GM23338 (cell line): ENCODE measurements around the gene GAREM1. TPM values are rescaled to one million over a fixed set of nuclear protein-coding genes. Genes with fewer than 3 reads are reported as not detected.

Experiments used
- ATAC-seq: fragments of 200-7000 bp; cut with Tn5 transposase; 3 replicates; pipeline ENCODE4 v1.9.1; 2020
- DNase-seq: peaks from one replicate; pipeline ENCODE4 v3.0.0-alpha.2; 2015; ENCODE audit warnings: low spot score
- H2AFZ ChIP-seq: fragments of 200-600 bp; sonication (generic); 2 replicates; pipeline ENCODE4 v1.8.0; 2016; ENCODE audit warnings: antibody characterized with exemption, mild to moderate bottlenecking, moderate library complexity
- H3F3A ChIP-seq: fragments of 200-600 bp; sonication (generic); replicated peaks from 2 replicates; pipeline ENCODE4 v1.8.0; 2017; ENCODE audit warnings: antibody characterized with exemption, mixed run types, low read depth
- H3K27ac ChIP-seq: fragments of 200-600 bp; sonication (generic); 2 replicates; pipeline ENCODE4 v1.6.1; 2016; ENCODE audit warnings: low read depth
- H3K27me3 ChIP-seq: fragments of 200-600 bp; sonication (generic); 2 replicates; pipeline ENCODE4 v1.8.0; 2016; ENCODE audit warnings: mild to moderate bottlenecking, mixed run types, moderate library complexity; ENCODE audit not compliant: insufficient read depth
- H3K36me3 ChIP-seq: fragments of 200-600 bp; sonication (generic); 2 replicates; pipeline ENCODE4 v1.8.0; 2016; ENCODE audit warnings: mild to moderate bottlenecking; ENCODE audit not compliant: insufficient read depth
- H3K4me1 ChIP-seq: fragments of 200-600 bp; sonication (generic); 2 replicates; pipeline ENCODE4 v1.8.0; 2016; ENCODE audit warnings: mild to moderate bottlenecking, moderate library complexity; ENCODE audit not compliant: insufficient read depth
- H3K4me2 ChIP-seq: fragments of 200-600 bp; sonication (generic); 2 replicates; pipeline ENCODE4 v1.7.1; 2017; ENCODE audit warnings: mixed run types
- H3K4me3 ChIP-seq: fragments of 200-600 bp; sonication (generic); 2 replicates; pipeline ENCODE4 v1.6.1; 2016; ENCODE audit warnings: mixed run types
- H3K79me2 ChIP-seq: fragments of 200-600 bp; sonication (generic); replicated peaks from 2 replicates; pipeline ENCODE4 v1.8.0; 2017; ENCODE audit warnings: mild to moderate bottlenecking; ENCODE audit not compliant: insufficient read depth
- H3K9me2 ChIP-seq: fragments of 200-600 bp; sonication (generic); 2 replicates; pipeline ENCODE4 v1.8.0; 2017; ENCODE audit not compliant: insufficient read depth
- H4K20me1 ChIP-seq: fragments of 200-600 bp; sonication (generic); replicated peaks from 2 replicates; pipeline ENCODE4 v1.8.0; 2017; ENCODE audit warnings: mild to moderate bottlenecking; ENCODE audit not compliant: insufficient read depth
- H3K27ac Mint-ChIP-seq: 2 replicates; pipeline ENCODE4 v1.8.0; 2020; ENCODE audit warnings: inconsistent platforms, mild to moderate bottlenecking, moderate library complexity, mixed read lengths
- H3K27me3 Mint-ChIP-seq: 3 replicates; pipeline ENCODE4 v1.8.0; 2022; ENCODE audit warnings: low read depth, mild to moderate bottlenecking, moderate library complexity, mixed read lengths, inconsistent platforms; ENCODE audit not compliant: insufficient read depth, poor library complexity
- H3K36me3 Mint-ChIP-seq: 3 replicates; pipeline ENCODE4 v1.8.0; 2021; ENCODE audit warnings: low read depth, mild to moderate bottlenecking, inconsistent platforms, moderate library complexity, mixed read lengths
- H3K4me1 Mint-ChIP-seq: 3 replicates; pipeline ENCODE4 v1.8.0; 2020; ENCODE audit warnings: mild to moderate bottlenecking, inconsistent platforms, mixed read lengths
- H3K4me3 Mint-ChIP-seq: 3 replicates; pipeline ENCODE4 v1.8.0; 2021; ENCODE audit warnings: moderate library complexity, mild to moderate bottlenecking, inconsistent platforms, mixed read lengths
- H3K9me3 Mint-ChIP-seq: 3 replicates; pipeline ENCODE4 v1.8.0; 2020; ENCODE audit warnings: moderate library complexity, mild to moderate bottlenecking, inconsistent platforms, mixed read lengths
- EZH2 ChIP-seq: fragments of 200-600 bp; sonication (generic); IDR thresholded peaks from one replicate; pipeline ENCODE4 v1.8.0; 2017; ENCODE audit warnings: antibody characterized with exemption, mild to moderate bottlenecking, low read depth; ENCODE audit not compliant: unreplicated experiment
- EZH2phosphoT487 ChIP-seq: fragments of 200-600 bp; sonication (generic); IDR thresholded peaks from one replicate; pipeline ENCODE4 v1.8.1; 2018; ENCODE audit warnings: antibody characterized with exemption; ENCODE audit not compliant: unreplicated experiment
- JUNB ChIP-seq: IDR thresholded peaks from one replicate; pipeline ENCODE4 v1.6.1; 2016; ENCODE audit warnings: antibody characterized with exemption; ENCODE audit not compliant: unreplicated experiment
- NANOG ChIP-seq: IDR thresholded peaks from 2 replicates; pipeline ENCODE4 v1.6.1; 2016; ENCODE audit warnings: antibody characterized with exemption, borderline replicate concordance
- POLR2AphosphoS5 ChIP-seq: IDR thresholded peaks from 2 replicates; pipeline ENCODE4 v1.6.1; 2016; ENCODE audit warnings: antibody characterized with exemption, low read depth
- STAT1 ChIP-seq: IDR thresholded peaks from one replicate; pipeline ENCODE4 v1.6.1; 2016; ENCODE audit warnings: antibody characterized with exemption; ENCODE audit not compliant: unreplicated experiment
- ZNF114 ChIP-seq: fragments of 250-450 bp; sonication (Bioruptor Pico); IDR thresholded peaks from 2 replicates; pipeline ENCODE4 v1.5.0; 2020; ENCODE audit warnings: mild to moderate bottlenecking, moderate library complexity
- ZNF331 ChIP-seq: fragments of 250-450 bp; sonication (Bioruptor Pico); IDR thresholded peaks from 2 replicates; pipeline ENCODE4 v1.5.0; 2020; ENCODE audit warnings: low read depth, mild to moderate bottlenecking, moderate library complexity
- polyA plus RNA-seq: library from polyadenylated mRNA; unstranded; fragments of >200 nt; fragmentation: Nextera tagmentation; extraction: Ambion mirVana; gene quantifications from 2 replicates; pipeline ENCODE4 v1.2.1, GENCODE V29; 2016
- total RNA-seq: library from RNA; depleted of rRNA; stranded (reverse); fragments of >200 nt; shearing (Covaris generic); gene quantifications from 2 replicates; pipeline ENCODE4 v1.2.3, GENCODE V29; 2014
- TF ChIP-seq, protein P1 (sequence below): fragments of 250-450 bp; sonication (Bioruptor Pico); IDR thresholded peaks from 2 replicates; pipeline ENCODE4 v1.5.0; 2020; ENCODE audit warnings: mild to moderate bottlenecking, moderate library complexity
- TF ChIP-seq, protein P2 (sequence below), 2 experiments: fragments of 200-600 bp in 1 of 2; sonication (generic) in 1 of 2; conservative IDR thresholded peaks; 2 replicates each; pipeline versions ENCODE4 v1.5.1 to v1.6.1; 2016 to 2017; ENCODE audit warnings: antibody characterized with exemption in 2 of 2, low read depth in 2 of 2, mild to moderate bottlenecking in 2 of 2, moderate library complexity in 1 of 2
- TF ChIP-seq, protein P3 (sequence below): IDR thresholded peaks from one replicate; pipeline ENCODE4 v1.6.1; 2018; ENCODE audit warnings: antibody characterized with exemption; ENCODE audit not compliant: unreplicated experiment

GAREM1 gene
- total and polyA plus RNA-seq, 2 experiments from 2014 or later: 2.7 to 6.0 TPM

DNA sequence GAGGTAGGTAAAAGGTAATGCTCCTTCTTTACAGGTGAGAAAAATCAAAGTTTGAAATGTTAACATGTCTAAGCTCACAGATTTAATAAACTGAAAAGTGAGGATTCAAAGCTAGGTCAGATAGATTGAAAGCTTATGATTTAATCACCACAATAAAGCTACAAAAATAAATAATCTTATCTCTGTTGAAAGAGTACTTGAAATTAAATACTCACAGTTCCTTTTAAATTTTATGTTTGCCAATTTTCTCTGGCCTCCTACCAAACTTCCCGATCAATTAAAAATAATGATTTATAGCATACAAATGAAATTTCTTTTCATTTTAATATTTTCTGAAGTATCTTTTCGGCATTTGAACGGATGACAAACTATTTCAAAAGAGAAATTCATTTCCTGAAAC, 77.3 kb downstream of the GAREM1 start:
- Histone ChIP-seq H3K4me2 (no peak overlapping the region), H3K27ac (no peak overlapping the region), H3K9me2 (no peaks in the 10 kb centered on the region), H3K4me1 (no peaks in the 10 kb centered on the region), H3K27me3 (no peaks in the 10 kb centered on the region), H3F3A (no peaks in the 10 kb centered on the region), H3K4me3 (no peak overlapping the region), H4K20me1 (no peaks in the 10 kb centered on the region), H3K79me2 (peaks cover 12% of the 10 kb centered on the region; the same call in 1 of the 2 replicates), H3K36me3 (no peaks in the 10 kb centered on the region), H2AFZ (no peak overlapping the region)
- Mint-ChIP-seq H3K36me3 (peaks cover 8% of the 10 kb centered on the region; the same call in 1 of the 3 replicates), H3K27ac (no peak overlapping the region), H3K4me1 (no peaks in the 10 kb centered on the region), H3K27me3 (peaks cover 4% of the 10 kb centered on the region), H3K4me3 (no peak overlapping the region), H3K9me3 (peaks cover 7% of the 10 kb centered on the region)
- DNase-seq (no peak), ATAC-seq (no peak)
- TF ChIP-seq EZH2 (no peak), NANOG (no peak), ZNF114 (no peak)

DNA sequence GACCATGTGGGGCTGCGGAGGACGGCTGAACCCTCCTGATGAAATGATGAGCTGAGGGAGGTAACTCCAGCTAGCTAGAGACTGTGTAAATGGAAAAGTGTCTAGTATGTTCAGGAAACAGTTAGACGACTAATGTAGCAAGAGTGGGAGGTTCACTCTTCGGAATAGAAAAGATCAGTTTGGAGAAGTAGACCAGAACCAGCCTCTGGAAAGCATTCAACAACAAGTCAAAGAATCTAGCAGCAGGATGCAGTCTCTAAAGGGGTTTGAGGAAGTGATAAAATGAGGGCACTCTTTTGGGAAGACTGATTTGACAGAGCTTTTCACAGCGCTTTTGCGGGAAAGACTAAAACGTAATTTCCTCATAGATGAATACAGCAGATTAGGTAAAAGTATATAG, 79.6 kb downstream of the GAREM1 start:
- Histone ChIP-seq H3K79me2 (peaks cover 12% of the 10 kb centered on the region; the same call in 1 of the 2 replicates), H3K4me2 (no peak overlapping the region), H3K4me3 (no peak overlapping the region), H3K9me2 (no peaks in the 10 kb centered on the region), H3K36me3 (no peaks in the 10 kb centered on the region), H3K4me1 (no peaks in the 10 kb centered on the region), H4K20me1 (no peaks in the 10 kb centered on the region), H3K27me3 (no peaks in the 10 kb centered on the region), H3K27ac (no peak overlapping the region), H3F3A (no peaks in the 10 kb centered on the region), H2AFZ (no peak overlapping the region)
- H3K27ac Mint-ChIP-seq: no peak overlapping the region
- peaks cover 3% of the 10 kb centered on the region; the same call in 2 of the 3 replicates for H3K4me1 Mint-ChIP-seq
- no peak for DNase-seq
- peaks cover 8% of the 10 kb centered on the region; the same call in 1 of the 3 replicates for H3K36me3 Mint-ChIP-seq
- peaks cover 7% of the 10 kb centered on the region for H3K9me3 Mint-ChIP-seq
- no peak for ATAC-seq
- peaks cover 4% of the 10 kb centered on the region for H3K27me3 Mint-ChIP-seq
- no peak overlapping the region for H3K4me3 Mint-ChIP-seq
- TF ChIP-seq EZH2phosphoT487 (no peak), NANOG (no peak), EZH2 (no peak), STAT1 (no peak), ZNF114 (no peak), JUNB (no peak), POLR2AphosphoS5 (no peak), ZNF331 (CRISPR knock-in tag) (no peak)
- TF ChIP-seq, protein P1, sequence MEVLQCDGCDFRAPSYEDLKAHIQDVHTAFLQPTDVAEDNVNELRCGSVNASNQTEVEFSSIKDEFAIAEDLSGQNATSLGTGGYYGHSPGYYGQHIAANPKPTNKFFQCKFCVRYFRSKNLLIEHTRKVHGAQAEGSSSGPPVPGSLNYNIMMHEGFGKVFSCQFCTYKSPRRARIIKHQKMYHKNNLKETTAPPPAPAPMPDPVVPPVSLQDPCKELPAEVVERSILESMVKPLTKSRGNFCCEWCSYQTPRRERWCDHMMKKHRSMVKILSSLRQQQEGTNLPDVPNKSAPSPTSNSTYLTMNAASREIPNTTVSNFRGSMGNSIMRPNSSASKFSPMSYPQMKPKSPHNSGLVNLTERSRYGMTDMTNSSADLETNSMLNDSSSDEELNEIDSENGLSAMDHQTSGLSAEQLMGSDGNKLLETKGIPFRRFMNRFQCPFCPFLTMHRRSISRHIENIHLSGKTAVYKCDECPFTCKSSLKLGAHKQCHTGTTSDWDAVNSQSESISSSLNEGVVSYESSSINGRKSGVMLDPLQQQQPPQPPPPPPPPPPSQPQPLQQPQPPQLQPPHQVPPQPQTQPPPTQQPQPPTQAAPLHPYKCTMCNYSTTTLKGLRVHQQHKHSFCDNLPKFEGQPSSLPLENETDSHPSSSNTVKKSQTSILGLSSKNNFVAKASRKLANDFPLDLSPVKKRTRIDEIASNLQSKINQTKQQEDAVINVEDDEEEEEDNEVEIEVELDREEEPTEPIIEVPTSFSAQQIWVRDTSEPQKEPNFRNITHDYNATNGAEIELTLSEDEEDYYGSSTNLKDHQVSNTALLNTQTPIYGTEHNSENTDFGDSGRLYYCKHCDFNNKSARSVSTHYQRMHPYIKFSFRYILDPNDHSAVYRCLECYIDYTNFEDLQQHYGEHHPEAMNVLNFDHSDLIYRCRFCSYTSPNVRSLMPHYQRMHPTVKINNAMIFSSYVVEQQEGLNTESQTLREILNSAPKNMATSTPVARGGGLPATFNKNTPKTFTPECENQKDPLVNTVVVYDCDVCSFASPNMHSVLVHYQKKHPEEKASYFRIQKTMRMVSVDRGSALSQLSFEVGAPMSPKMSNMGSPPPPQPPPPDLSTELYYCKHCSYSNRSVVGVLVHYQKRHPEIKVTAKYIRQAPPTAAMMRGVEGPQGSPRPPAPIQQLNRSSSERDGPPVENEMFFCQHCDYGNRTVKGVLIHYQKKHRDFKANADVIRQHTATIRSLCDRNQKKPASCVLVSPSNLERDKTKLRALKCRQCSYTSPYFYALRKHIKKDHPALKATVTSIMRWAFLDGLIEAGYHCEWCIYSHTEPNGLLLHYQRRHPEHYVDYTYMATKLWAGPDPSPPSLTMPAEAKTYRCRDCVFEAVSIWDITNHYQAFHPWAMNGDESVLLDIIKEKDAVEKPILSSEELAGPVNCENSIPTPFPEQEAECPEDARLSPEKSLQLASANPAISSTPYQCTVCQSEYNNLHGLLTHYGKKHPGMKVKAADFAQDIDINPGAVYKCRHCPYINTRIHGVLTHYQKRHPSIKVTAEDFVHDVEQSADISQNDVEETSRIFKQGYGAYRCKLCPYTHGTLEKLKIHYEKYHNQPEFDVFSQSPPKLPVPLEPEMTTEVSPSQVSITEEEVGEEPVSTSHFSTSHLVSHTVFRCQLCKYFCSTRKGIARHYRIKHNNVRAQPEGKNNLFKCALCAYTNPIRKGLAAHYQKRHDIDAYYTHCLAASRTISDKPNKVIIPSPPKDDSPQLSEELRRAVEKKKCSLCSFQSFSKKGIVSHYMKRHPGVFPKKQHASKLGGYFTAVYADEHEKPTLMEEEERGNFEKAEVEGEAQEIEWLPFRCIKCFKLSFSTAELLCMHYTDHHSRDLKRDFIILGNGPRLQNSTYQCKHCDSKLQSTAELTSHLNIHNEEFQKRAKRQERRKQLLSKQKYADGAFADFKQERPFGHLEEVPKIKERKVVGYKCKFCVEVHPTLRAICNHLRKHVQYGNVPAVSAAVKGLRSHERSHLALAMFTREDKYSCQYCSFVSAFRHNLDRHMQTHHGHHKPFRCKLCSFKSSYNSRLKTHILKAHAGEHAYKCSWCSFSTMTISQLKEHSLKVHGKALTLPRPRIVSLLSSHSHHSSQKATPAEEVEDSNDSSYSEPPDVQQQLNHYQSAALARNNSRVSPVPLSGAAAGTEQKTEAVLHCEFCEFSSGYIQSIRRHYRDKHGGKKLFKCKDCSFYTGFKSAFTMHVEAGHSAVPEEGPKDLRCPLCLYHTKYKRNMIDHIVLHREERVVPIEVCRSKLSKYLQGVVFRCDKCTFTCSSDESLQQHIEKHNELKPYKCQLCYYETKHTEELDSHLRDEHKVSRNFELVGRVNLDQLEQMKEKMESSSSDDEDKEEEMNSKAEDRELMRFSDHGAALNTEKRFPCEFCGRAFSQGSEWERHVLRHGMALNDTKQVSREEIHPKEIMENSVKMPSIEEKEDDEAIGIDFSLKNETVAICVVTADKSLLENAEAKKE (CRISPR knock-in tag): no peak
- TF ChIP-seq, protein P2, sequence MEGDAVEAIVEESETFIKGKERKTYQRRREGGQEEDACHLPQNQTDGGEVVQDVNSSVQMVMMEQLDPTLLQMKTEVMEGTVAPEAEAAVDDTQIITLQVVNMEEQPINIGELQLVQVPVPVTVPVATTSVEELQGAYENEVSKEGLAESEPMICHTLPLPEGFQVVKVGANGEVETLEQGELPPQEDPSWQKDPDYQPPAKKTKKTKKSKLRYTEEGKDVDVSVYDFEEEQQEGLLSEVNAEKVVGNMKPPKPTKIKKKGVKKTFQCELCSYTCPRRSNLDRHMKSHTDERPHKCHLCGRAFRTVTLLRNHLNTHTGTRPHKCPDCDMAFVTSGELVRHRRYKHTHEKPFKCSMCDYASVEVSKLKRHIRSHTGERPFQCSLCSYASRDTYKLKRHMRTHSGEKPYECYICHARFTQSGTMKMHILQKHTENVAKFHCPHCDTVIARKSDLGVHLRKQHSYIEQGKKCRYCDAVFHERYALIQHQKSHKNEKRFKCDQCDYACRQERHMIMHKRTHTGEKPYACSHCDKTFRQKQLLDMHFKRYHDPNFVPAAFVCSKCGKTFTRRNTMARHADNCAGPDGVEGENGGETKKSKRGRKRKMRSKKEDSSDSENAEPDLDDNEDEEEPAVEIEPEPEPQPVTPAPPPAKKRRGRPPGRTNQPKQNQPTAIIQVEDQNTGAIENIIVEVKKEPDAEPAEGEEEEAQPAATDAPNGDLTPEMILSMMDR (conservative IDR thresholded peaks at IDR 0.05; ENCODE audit: low read depth in 2 of 2): no peak
- TF ChIP-seq, protein P3, sequence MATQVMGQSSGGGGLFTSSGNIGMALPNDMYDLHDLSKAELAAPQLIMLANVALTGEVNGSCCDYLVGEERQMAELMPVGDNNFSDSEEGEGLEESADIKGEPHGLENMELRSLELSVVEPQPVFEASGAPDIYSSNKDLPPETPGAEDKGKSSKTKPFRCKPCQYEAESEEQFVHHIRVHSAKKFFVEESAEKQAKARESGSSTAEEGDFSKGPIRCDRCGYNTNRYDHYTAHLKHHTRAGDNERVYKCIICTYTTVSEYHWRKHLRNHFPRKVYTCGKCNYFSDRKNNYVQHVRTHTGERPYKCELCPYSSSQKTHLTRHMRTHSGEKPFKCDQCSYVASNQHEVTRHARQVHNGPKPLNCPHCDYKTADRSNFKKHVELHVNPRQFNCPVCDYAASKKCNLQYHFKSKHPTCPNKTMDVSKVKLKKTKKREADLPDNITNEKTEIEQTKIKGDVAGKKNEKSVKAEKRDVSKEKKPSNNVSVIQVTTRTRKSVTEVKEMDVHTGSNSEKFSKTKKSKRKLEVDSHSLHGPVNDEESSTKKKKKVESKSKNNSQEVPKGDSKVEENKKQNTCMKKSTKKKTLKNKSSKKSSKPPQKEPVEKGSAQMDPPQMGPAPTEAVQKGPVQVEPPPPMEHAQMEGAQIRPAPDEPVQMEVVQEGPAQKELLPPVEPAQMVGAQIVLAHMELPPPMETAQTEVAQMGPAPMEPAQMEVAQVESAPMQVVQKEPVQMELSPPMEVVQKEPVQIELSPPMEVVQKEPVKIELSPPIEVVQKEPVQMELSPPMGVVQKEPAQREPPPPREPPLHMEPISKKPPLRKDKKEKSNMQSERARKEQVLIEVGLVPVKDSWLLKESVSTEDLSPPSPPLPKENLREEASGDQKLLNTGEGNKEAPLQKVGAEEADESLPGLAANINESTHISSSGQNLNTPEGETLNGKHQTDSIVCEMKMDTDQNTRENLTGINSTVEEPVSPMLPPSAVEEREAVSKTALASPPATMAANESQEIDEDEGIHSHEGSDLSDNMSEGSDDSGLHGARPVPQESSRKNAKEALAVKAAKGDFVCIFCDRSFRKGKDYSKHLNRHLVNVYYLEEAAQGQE: no peak
